IPS-NIHi7 (cell line): ENCODE data around the gene OR5H6.
A peak's percentile ranks its signal among the peaks of the same experiment; 100 is the strongest.
"Not testable (repeated sequence)": the region's sequence is repeated elsewhere in the genome, so short reads cannot be mapped to it uniquely, and the experiment has no call there.

ENCODE experiments used
- DNase-seq: peaks from one replicate; pipeline ENCODE4 v3.0.0; 2012; ENCODE audit warnings: mixed read lengths; ENCODE audit errors: extremely low spot score

Gene OR5H6

GRCh38 chr3:98263944-98264343 is at the start of gene OR5H6:
Gene OR5H6, plus strand, starts transcription at chr3:98264244. Its CDS starts 89 bp downstream, at chr3:98264333.
- DNase-seq = no peak

- no peak for DNase-seq
Measured at GRCh38 chr3:98215051-98215450, 49.0 kb upstream of the OR5H6 start.

- DNase-seq = no peak
Measured at GRCh38 chr3:98223907-98224672, 40.0 kb upstream of the OR5H6 start.

GRCh38 chr3:98232489-98232888 is 31.6 kb upstream of the OR5H6 start:
- DNase-seq = no peak

- no peak for DNase-seq
Measured at GRCh38 chr3:98233468-98233867, 30.6 kb upstream of the OR5H6 start.

GRCh38 chr3:98240131-98240530 is 23.9 kb upstream of the OR5H6 start:
- no peak for DNase-seq

GRCh38 chr3:98242155-98242554 is 21.9 kb upstream of the OR5H6 start:
- no peak for DNase-seq

GRCh38 chr3:98243843-98244242 is 20.2 kb upstream of the OR5H6 start:
- no peak for DNase-seq

GRCh38 chr3:98246142-98246541 is 17.9 kb upstream of the OR5H6 start:
- no peak for DNase-seq

GRCh38 chr3:98256026-98256425 is 8.0 kb upstream of the OR5H6 start:
- not testable (repeated sequence) for DNase-seq

- peak; percentile 14 for DNase-seq
Measured at GRCh38 chr3:98259707-98260106, 4.3 kb upstream of the OR5H6 start.

- DNase-seq = no peak
Measured at GRCh38 chr3:98262046-98262445, 2.0 kb upstream of the OR5H6 start.

- no peak for DNase-seq
Measured at GRCh38 chr3:98269846-98270245, 5.8 kb downstream of the OR5H6 start.

GRCh38 chr3:98272126-98272525 is 8.1 kb downstream of the OR5H6 start:
- no peak for DNase-seq

- no peak for DNase-seq
Measured at GRCh38 chr3:98274914-98275313, 10.9 kb downstream of the OR5H6 start.

- DNase-seq = no peak
Measured at GRCh38 chr3:98282205-98282604, 18.2 kb downstream of the OR5H6 start, which contains the start of gene OR5H2. Gene OR5H2, plus strand, starts transcription at chr3:98282505. Its CDS starts 398 bp downstream, at chr3:98282903.

GRCh38 chr3:98290916-98291315 is 26.9 kb downstream of the OR5H6 start:
- DNase-seq = no peak

GRCh38 chr3:98291332-98291957 is 27.4 kb downstream of the OR5H6 start:
- no peak for DNase-seq
